ENCODE measurements around the gene SELENOI. TPM values are rescaled to one million over a fixed set of nuclear protein-coding genes. Genes with fewer than 3 reads are reported as not detected.
"Not testable (repeated sequence)": the region's sequence is repeated elsewhere in the genome, so short reads cannot be mapped to it uniquely, and the experiment has no call there.

SELENOI gene
- polyA plus RNA-seq, 3 donors = 21.4 to 24.5 (median 24.0) TPM

- no peak for DNase-seq (ENCODE audit: extremely low read depth in 1 of 11, low read depth in 9 of 11, low spot score in 4 of 11)
These were observed 1.4 kb downstream of the SELENOI start for GRCh38 chr2:26347286-26347865.

- DNase-seq (ENCODE audit: extremely low read depth in 1 of 11, low read depth in 9 of 11, low spot score in 4 of 11) = no peak
These were observed 3.7 kb downstream of the SELENOI start for GRCh38 chr2:26349690-26350089.

DNA sequence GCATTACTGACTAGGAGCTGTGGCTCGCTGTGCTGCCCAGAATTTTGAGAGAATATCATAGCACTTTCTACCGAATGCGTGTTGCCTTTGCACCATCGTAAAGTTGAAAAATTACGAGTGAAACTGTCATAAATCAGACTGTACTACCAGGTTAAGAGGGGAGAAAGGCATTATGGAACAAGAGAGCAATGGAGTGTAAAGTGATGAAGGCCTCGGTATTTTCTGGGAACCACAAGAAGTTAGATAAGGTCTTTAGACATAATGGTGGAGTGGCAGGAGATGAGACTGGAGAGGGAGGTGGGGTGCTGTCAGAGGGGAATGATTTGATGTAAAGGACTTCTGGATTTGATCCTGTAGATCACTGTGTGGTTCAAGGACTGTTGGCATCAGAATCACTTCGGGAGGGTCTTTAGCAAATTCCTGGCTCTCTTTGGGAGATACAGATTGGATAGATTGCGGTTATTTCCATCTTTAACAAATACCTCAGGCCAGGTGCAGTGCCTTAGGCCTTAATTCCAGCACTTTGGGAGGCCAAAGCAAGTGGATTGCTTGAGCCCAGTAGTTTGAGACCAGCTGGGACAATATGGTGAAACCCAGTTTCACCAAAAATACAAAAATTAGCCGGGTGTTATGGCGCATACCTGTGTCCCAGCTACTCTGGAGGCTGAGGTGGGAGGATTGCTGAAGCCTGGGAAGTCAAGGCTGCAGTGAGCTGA is 5.6 kb downstream of the SELENOI start:
- no peak for DNase-seq (ENCODE audit: extremely low read depth in 1 of 11, low read depth in 9 of 11, low spot score in 4 of 11)

DNA sequence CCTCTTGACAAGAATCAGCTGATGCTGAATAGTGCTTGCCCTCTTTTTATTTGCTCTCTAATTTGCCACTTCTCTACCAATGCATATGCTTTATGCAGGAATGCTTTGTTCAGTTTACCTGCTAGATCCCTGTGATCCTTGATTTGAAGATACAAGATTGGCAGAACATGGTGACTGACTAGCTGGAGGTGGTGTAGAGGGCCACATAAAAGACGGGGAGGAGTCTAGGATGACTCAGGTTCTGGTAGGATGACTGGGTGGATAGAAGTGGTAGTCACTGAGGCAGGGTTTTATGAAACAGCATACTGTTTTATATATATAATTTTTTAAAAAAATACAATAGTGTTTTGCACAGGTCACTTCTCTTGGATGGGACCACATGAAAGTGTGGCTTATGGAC is 6.9 kb downstream of the SELENOI start:
- DNase-seq (ENCODE audit: extremely low read depth in 1 of 11, low read depth in 9 of 11, low spot score in 4 of 11) = no peak

DNA sequence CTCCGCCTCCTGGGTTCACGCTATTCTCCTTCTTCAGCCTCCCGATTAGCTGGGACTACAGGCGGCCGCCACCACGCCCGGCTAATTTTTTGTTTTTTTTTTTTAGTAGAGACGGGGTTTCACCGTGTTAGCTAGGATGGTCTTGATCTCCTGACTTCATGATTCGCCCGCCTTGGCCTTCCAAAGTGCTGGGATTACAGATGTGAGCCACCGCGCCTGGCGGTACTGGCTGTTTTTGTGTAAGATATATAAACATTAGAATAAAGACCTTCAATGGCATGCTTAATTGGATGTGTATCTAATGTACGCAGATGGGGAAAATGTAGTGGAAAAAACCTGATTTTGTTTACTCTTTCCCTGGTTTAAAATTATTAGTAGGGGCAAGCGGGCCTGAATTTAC is 8.5 kb downstream of the SELENOI start:
- DNase-seq (ENCODE audit: extremely low read depth in 1 of 11, low read depth in 9 of 11, low spot score in 4 of 11) = not testable (repeated sequence)

DNA sequence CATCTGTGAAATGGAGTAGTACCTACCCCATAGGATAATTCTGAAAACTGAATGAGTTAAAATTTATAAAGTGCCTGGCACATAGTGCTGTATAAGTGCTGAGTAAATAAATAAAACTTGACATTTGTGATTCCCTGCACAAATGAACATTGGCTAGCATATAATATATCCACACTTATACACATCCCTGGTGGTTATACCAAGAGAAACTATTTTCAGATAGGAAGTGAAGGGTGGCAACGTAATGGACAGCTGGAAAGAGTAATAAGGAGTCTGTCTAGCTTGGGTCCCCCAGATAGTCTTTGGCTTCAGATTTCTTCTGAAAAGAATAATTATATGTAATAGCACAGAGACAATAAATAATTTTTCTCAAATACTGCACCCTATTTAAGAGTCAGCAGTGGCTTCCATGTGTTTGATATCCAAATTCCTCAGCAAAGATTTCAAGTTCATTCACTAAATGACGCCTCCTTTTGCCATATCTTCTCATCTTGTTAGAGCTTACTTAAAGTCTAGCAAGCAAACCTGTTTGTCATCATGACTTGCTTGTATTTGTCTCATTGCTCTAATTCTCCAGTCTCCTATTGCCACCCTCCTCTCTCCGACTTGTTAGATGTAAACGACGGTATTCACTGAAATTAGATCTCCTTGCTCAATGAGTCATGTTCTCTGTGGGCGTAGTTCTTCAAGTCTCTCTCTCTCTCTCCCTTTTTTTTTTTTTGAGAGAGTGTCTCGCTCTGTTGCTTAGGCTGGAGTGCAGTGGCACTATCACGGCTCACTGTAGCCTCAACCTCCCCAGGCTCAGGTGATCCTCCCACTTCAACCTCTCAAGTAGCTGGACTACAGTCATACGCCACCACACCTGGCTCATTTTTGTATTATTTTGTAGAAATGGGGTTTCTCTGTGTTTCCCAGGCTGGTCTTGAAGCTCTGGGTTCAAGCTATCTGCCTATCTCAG is 9.4 kb downstream of the SELENOI start:
- DNase-seq (ENCODE audit: extremely low read depth in 1 of 11, low read depth in 9 of 11, low spot score in 4 of 11) = peak in 8 of 11 donors; percentile 17 to 74 (median 46)

DNA sequence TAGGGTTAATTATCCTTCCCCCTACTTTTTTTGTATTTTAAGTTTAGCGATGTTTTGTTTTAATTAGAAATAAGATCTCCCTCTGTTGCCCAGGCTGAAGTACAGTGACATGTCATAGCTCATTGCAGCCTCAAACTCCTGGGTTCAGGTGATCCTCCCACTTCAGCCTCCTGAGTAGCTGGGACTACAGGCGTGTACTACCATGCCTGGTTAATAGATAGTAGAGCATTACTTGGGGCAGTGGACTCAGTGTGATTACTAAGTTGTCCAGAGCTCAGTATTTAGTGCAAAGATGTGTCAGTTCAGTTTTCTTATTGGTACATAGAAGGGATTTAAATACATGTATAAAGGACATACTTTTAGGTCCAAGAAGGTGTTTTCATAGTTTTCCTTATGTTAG is 10.2 kb downstream of the SELENOI start:
- DNase-seq (ENCODE audit: extremely low read depth in 1 of 11, low read depth in 9 of 11, low spot score in 4 of 11) = no peak

GRCh38 chr2:26356771-26357170 is 10.8 kb downstream of the SELENOI start:
- DNase-seq (ENCODE audit: extremely low read depth in 1 of 11, low read depth in 9 of 11, low spot score in 4 of 11) = no peak

DNA sequence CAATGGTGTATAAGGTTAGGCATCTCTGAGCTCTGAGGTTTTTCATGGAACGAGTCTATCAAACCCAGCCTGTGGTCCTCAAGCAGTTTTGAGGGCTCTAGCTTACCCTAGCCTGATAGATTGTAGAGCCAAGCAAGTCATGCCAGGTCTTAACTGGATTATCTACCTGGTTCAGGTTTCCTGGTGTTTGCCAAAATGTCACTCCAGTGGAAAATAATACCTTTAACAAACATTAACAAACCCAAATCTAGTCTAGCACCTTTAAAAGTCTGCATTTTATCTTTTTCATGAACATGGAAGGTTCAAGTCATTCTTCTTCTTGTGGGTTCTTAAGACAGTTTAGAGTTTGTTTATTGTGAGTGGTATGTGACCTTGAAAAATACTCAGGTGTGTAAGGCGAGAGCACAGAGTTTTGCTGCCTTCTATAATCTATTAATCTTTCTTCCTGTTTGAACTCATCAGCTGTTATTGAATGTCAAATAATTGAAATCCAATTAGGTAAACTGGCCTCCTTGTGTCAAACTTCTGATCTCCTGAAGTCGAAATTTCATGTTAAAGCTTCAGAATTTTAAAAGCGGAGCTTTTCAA is 14.0 kb downstream of the SELENOI start:
- no peak for DNase-seq (ENCODE audit: extremely low read depth in 1 of 11, low read depth in 9 of 11, low spot score in 4 of 11)

DNA sequence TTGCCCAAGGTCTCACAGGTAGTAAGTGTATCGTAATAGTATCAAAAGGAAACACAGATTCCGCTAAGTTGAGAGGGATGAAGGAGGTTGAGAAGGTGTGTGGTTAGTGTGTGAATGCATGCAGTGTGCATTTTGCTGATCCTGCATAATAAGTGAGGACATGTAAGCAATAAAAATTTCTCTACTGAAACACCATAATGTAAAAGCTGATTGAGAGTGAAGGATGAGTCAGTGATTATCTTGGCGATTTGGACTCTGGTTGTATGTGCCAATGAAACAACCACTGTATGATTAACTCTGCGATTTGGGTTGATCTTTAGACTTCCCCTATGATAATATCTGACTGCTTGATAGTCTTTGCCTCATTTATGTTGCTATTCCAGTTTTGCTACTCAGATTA is 17.4 kb downstream of the SELENOI start:
- no peak for DNase-seq (ENCODE audit: extremely low read depth in 1 of 11, low read depth in 9 of 11, low spot score in 4 of 11)

DNA sequence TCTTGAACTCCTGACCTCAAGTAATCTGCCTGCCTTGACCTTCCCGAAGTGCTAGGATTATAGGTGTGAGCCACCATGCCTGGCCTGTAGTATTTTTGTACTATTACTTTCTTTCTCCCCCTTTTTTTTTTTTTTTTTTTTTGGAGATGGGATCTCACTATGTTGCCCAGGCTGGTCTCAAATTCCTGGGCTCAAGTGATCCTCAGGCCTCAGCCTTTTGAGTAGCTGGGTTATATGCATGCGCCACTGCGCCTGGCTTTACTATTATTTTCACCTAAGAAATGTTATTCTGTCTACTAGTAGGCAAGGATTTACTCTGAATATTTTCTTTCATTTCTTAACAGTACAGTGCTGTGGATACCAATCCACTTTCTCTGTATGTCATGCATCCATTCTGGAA is 18.0 kb downstream of the SELENOI start:
- no peak for DNase-seq (ENCODE audit: extremely low read depth in 1 of 11, low read depth in 9 of 11, low spot score in 4 of 11)

GRCh38 chr2:26364669-26365068 is 18.7 kb downstream of the SELENOI start:
- DNase-seq (ENCODE audit: extremely low read depth in 1 of 11, low read depth in 9 of 11, low spot score in 4 of 11) = no peak

- DNase-seq (ENCODE audit: extremely low read depth in 1 of 11, low read depth in 9 of 11, low spot score in 4 of 11) = no peak
These were observed 21.0 kb downstream of the SELENOI start for GRCh38 chr2:26366957-26367356.

- DNase-seq (ENCODE audit: extremely low read depth in 1 of 11, low read depth in 9 of 11, low spot score in 4 of 11) = not testable (repeated sequence)
These were observed 23.7 kb downstream of the SELENOI start for GRCh38 chr2:26369664-26370063.

GRCh38 chr2:26370909-26371308 is 25.0 kb downstream of the SELENOI start:
- not testable (repeated sequence) for DNase-seq (ENCODE audit: extremely low read depth in 1 of 11, low read depth in 9 of 11, low spot score in 4 of 11)

DNA sequence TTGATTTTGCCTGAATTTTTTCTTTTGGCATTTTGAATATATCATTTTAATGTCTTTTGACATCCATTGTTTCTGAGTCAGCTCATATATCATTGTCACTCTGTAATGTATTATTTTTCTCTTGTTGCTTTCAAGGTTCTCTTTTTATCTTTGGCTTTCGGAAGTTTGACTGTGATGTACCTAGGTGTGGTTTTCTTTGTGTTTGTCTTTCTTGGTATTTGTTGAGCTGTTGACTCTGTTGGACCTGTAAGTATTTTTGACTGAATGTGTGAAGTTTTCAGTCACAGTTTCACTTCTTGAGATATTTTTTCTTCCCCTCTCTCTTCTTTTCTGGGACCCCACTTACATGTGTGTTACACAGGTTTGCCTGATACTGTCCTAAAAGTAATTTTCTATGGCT is 30.9 kb downstream of the SELENOI start:
- no peak for DNase-seq (ENCODE audit: extremely low read depth in 1 of 11, low read depth in 9 of 11, low spot score in 4 of 11)

DNA sequence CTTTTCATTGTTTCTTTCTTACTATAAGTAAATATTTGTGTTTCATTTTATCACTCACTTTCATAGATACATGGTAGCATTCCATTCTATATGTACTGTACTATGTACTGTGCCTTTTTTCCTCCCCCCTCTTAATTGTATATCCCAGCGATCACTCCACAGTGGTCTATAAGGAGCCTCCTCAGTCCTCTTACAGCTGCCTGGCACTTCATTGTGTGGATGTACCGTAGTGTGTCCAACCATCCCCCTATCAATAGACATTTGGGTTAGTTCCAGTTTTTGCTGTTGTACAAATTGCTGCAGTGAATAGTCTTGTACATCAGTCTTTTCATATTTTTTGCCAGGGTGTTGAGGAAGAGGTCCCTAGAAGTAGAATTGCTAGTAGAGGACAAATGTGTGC is 34.3 kb downstream of the SELENOI start:
- DNase-seq (ENCODE audit: extremely low read depth in 1 of 11, low read depth in 9 of 11, low spot score in 4 of 11) = no peak

- DNase-seq (ENCODE audit: extremely low read depth in 1 of 11, low read depth in 9 of 11, low spot score in 4 of 11) = no peak
These were observed 36.6 kb downstream of the SELENOI start for GRCh38 chr2:26382564-26382963.

GRCh38 chr2:26384183-26384582 is 38.2 kb downstream of the SELENOI start:
- DNase-seq (ENCODE audit: extremely low read depth in 1 of 11, low read depth in 9 of 11, low spot score in 4 of 11) = no peak

DNA sequence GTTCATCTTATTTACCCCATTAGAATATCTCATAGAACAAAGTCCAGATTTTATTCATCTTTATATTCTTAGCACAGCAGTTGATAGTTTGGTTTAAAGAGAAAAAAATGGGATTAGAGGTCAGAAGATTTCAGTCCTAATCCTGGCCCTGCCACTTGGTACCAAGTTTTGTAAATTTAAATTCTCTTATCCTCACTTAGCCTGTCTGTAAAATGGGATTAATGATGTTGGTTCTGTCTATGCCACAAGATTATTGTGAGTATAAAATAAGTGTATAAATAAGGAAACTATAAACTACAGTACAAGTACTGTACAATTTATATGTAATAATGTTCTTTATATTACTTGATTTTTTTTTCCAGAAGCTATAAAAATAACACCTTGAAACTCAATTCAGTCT is 38.7 kb downstream of the SELENOI start:
- no peak for DNase-seq (ENCODE audit: extremely low read depth in 1 of 11, low read depth in 9 of 11, low spot score in 4 of 11)
